SH-SY5Y (cell line): ENCODE measurements around the gene LRFN3.

Experiments
- GATA2 ChIP-seq: IDR thresholded peaks from 2 replicates; pipeline ENCODE4 v1.6.1; 2011; ENCODE audit warnings: mild to moderate bottlenecking, low read depth, low read length
- GATA3 ChIP-seq: IDR thresholded peaks from 2 replicates; pipeline ENCODE4 v1.6.1; 2011; ENCODE audit warnings: low read depth, mild to moderate bottlenecking, low read length, moderate library complexity

DNA sequence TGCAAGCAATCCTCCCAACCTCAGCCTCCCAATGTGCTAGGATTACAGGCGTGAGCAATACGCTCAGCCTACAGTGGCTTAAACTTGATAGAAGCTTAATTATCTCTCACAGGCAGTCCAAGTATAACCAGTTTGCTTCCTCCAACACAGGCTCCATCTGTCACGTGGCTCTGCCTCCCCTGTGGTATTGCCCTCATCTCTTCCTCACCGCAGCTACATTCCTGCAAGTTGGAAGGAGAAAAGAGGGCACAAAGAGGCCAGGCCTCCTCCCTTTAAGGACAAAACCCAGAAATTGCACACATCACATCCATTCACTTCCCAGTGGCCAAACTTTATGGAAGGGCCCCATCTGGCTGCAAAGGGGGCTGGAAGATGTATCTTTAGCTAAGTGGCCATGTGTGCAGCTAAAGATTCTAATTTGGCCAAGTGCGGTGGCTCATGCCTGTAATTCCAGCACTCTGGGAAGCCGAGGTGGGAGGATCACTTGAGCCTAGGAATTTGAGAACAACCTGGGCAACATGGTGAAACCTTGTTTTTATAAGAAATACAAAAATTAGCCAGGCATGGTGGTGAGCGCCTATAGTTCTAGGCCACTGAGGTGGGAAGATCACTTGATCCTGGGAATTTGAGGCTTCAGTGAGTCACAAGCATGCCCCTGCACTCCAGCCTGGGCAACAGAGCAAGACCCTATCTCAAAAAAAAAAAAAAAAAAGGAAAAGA lies 55.7 kb downstream of the LRFN3 start:
- TF ChIP-seq GATA2 (no peak), GATA3 (no peak)
